ENCODE measurements around the gene RPL28.

Gene RPL28

GRCh38 chr19:55389386-55390317, 3.9 kb downstream of the RPL28 start:
- no peak overlapping the region for H3K4me2 ChIP-seq (ENCODE audit: low read depth, low read length)
- peaks cover 43% of the 10 kb centered on the region for H3K79me2 ChIP-seq (ENCODE audit: low read length)
- no peak overlapping the region for H3K27ac ChIP-seq (ENCODE audit: low read length)
- no peak overlapping the region for H3K4me3 ChIP-seq (ENCODE audit: low read length)
- H3K4me1 ChIP-seq (ENCODE audit: low read length), result peaks cover 12% of the 10 kb centered on the region
- H3F3A ChIP-seq (ENCODE audit: insufficient read depth, low read length), result peaks cover 70% of the 10 kb centered on the region
- H3K27me3 ChIP-seq (replicated peaks; ENCODE audit: insufficient read depth, low read length), result no peaks in the 10 kb centered on the region
- no peaks in the 10 kb centered on the region for H3K9me2 ChIP-seq (replicated peaks; ENCODE audit: insufficient read depth, low read length)
- TF ChIP-seq EZH2 (optimal IDR thresholded peaks at IDR 0.05; ENCODE audit: low read depth, low read length) (no peak), CTCF (IDR thresholded peaks at IDR 0.05; ENCODE audit: low read length) (no peak), EZH2phosphoT487 (IDR thresholded peaks at IDR 0.05; ENCODE audit: low read length) (no peak)
- DNase-seq, result no peak
- peaks cover 19% of the 10 kb centered on the region for H3K36me3 ChIP-seq (replicated peaks; ENCODE audit: insufficient read depth, low read length)
- no peak overlapping the region for H2AFZ ChIP-seq (ENCODE audit: low read length)
- no peak overlapping the region for H3K9ac ChIP-seq (ENCODE audit: low read length)
- peaks cover 41% of the 10 kb centered on the region for H4K20me1 ChIP-seq (ENCODE audit: insufficient read depth, low read length)
- H3K9me3 ChIP-seq (replicated peaks; ENCODE audit: insufficient read depth, low read length), result no peaks in the 10 kb centered on the region

GRCh38 chr19:55390461-55390880, 4.7 kb downstream of the RPL28 start:
- H3K9me3 ChIP-seq (replicated peaks; ENCODE audit: insufficient read depth, low read length), result no peaks in the 10 kb centered on the region
- no peaks in the 10 kb centered on the region for H3K27me3 ChIP-seq (replicated peaks; ENCODE audit: insufficient read depth, low read length)
- no peak for DNase-seq
- peaks cover 8% of the 10 kb centered on the region for H3K4me1 ChIP-seq (ENCODE audit: low read length)
- peaks cover 41% of the 10 kb centered on the region for H4K20me1 ChIP-seq (ENCODE audit: insufficient read depth, low read length)
- H3K4me3 ChIP-seq (ENCODE audit: low read length), result no peak overlapping the region
- H3K36me3 ChIP-seq (replicated peaks; ENCODE audit: insufficient read depth, low read length), result peaks cover 19% of the 10 kb centered on the region
- no peak overlapping the region for H3K27ac ChIP-seq (ENCODE audit: low read length)
- H2AFZ ChIP-seq (ENCODE audit: low read length), result no peak overlapping the region
- no peak overlapping the region for H3K9ac ChIP-seq (ENCODE audit: low read length)
- H3K9me2 ChIP-seq (replicated peaks; ENCODE audit: insufficient read depth, low read length), result no peaks in the 10 kb centered on the region
- no peak overlapping the region for H3K4me2 ChIP-seq (ENCODE audit: low read depth, low read length)
- peaks cover 62% of the 10 kb centered on the region for H3F3A ChIP-seq (ENCODE audit: insufficient read depth, low read length)
- H3K79me2 ChIP-seq (ENCODE audit: low read length), result peaks cover 39% of the 10 kb centered on the region
- TF ChIP-seq CTCF (IDR thresholded peaks at IDR 0.05; ENCODE audit: low read length), result no peak

DNA sequence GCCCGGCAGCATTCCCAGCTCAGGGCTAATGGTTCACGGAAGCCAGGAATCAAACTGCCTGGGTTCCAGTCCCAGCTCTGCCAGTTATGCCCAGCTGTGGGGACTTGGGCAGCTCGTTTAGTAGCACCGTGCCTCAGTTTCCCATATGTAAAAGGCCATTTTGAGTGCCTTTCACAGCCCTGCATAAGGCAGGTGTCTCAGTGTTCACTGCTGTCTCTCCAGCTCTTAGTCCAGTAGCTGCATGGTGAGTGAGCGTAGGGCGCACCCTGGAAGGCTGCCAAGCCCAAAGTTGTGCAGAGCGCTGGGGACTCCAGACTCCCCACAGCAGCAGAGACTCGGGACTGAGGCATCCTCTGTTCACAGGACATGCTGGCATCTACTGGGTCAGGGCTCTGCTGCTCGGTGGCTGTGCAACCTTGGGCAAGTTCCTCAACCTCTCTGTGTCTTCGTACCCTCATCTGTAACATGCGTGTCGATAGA, 5.5 kb downstream of the RPL28 start:
- H3K9me2 ChIP-seq (replicated peaks; ENCODE audit: insufficient read depth, low read length), result no peaks in the 10 kb centered on the region
- no peak overlapping the region for H3K4me2 ChIP-seq (ENCODE audit: low read depth, low read length)
- peaks cover 19% of the 10 kb centered on the region for H3K36me3 ChIP-seq (replicated peaks; ENCODE audit: insufficient read depth, low read length)
- TF ChIP-seq EZH2 (optimal IDR thresholded peaks at IDR 0.05; ENCODE audit: low read depth, low read length), result no peak
- no peak for TF ChIP-seq EZH2phosphoT487 (IDR thresholded peaks at IDR 0.05; ENCODE audit: low read length)
- no peak for TF ChIP-seq CTCF (IDR thresholded peaks at IDR 0.05; ENCODE audit: low read length)
- H3K4me3 ChIP-seq (ENCODE audit: low read length), result no peak overlapping the region
- H3K9ac ChIP-seq (ENCODE audit: low read length), result no peak overlapping the region
- no peaks in the 10 kb centered on the region for H3K27me3 ChIP-seq (replicated peaks; ENCODE audit: insufficient read depth, low read length)
- no peak overlapping the region for H2AFZ ChIP-seq (ENCODE audit: low read length)
- DNase-seq, result no peak
- peaks cover 57% of the 10 kb centered on the region for H3F3A ChIP-seq (ENCODE audit: insufficient read depth, low read length)
- H3K27ac ChIP-seq (ENCODE audit: low read length), result no peak overlapping the region
- peaks cover 34% of the 10 kb centered on the region for H3K79me2 ChIP-seq (ENCODE audit: low read length)
- H4K20me1 ChIP-seq (ENCODE audit: insufficient read depth, low read length), result peaks cover 39% of the 10 kb centered on the region
- no peaks in the 10 kb centered on the region for H3K9me3 ChIP-seq (replicated peaks; ENCODE audit: insufficient read depth, low read length)
- peaks cover 8% of the 10 kb centered on the region for H3K4me1 ChIP-seq (ENCODE audit: low read length)
